ENCODE data around the gene RASGRP1.
"Not testable (repeated sequence)": the region's sequence is repeated elsewhere in the genome, so short reads cannot be mapped to it uniquely, and the experiment has no call there.

Gene RASGRP1

GRCh38 chr15:38564557-38565286, at the start of gene RASGRP1:
RASGRP1 (minus strand) TSS chr15:38564814; CDS start chr15:38564628, 186 bp downstream.
- peak; percentile 15 for DNase-seq

- DNase-seq, result no peak
Measured at GRCh38 chr15:38613085-38613484, 48.5 kb upstream of the RASGRP1 start.

GRCh38 chr15:38612159-38612863, 47.7 kb upstream of the RASGRP1 start:
- no peak for DNase-seq

GRCh38 chr15:38611228-38611627, 46.6 kb upstream of the RASGRP1 start:
- no peak for DNase-seq

GRCh38 chr15:38610748-38611147, 46.1 kb upstream of the RASGRP1 start:
- DNase-seq, result no peak

- no peak for DNase-seq
Measured at GRCh38 chr15:38609097-38609738, 44.6 kb upstream of the RASGRP1 start.

GRCh38 chr15:38608682-38609081, 44.1 kb upstream of the RASGRP1 start:
- no peak for DNase-seq

GRCh38 chr15:38605744-38606143, 41.1 kb upstream of the RASGRP1 start:
- DNase-seq, result no peak

- no peak for DNase-seq
Measured at GRCh38 chr15:38603672-38604071, 39.1 kb upstream of the RASGRP1 start.

- no peak for DNase-seq
Measured at GRCh38 chr15:38602910-38603670, 38.5 kb upstream of the RASGRP1 start.

GRCh38 chr15:38600236-38600635, 35.6 kb upstream of the RASGRP1 start:
- no peak for DNase-seq

- no peak for DNase-seq
Measured at GRCh38 chr15:38598749-38599148, 34.1 kb upstream of the RASGRP1 start.

GRCh38 chr15:38597219-38597800, 32.7 kb upstream of the RASGRP1 start:
- no peak for DNase-seq

- no peak for DNase-seq
Measured at GRCh38 chr15:38593524-38593923, 28.9 kb upstream of the RASGRP1 start.

- no peak for DNase-seq
Measured at GRCh38 chr15:38589502-38589901, 24.9 kb upstream of the RASGRP1 start.

GRCh38 chr15:38588672-38589071, 24.1 kb upstream of the RASGRP1 start:
- DNase-seq, result peak; percentile 54

- no peak for DNase-seq
Measured at GRCh38 chr15:38587214-38587613, 22.6 kb upstream of the RASGRP1 start.

- DNase-seq, result not testable (repeated sequence)
Measured at GRCh38 chr15:38586005-38586404, 21.4 kb upstream of the RASGRP1 start.

GRCh38 chr15:38578626-38579025, 14.0 kb upstream of the RASGRP1 start:
- no peak for DNase-seq

- DNase-seq, result no peak
Measured at GRCh38 chr15:38577424-38577987, 12.9 kb upstream of the RASGRP1 start.

- DNase-seq, result no peak
Measured at GRCh38 chr15:38576837-38577236, 12.2 kb upstream of the RASGRP1 start.

- DNase-seq, result no peak
Measured at GRCh38 chr15:38576261-38576660, 11.6 kb upstream of the RASGRP1 start.

Data from midbrain (tissue), 1 donor.